IMR-90 (cell line): Measurements from ENCODE around the gene ACLY. TPM values are rescaled to one million over a fixed set of nuclear protein-coding genes. Genes with fewer than 3 reads are reported as not detected.

Experiments used
- ATAC-seq: fragments of 200-7000 bp; cut with Tn5 transposase; 2 replicates; pipeline ENCODE4 v1.9.1; 2020; ENCODE audit warnings: low read depth, mild to moderate bottlenecking, moderate library complexity
- BruUV-seq: library from RNA; stranded (reverse); fragments of 400-500 nt; replicated peaks from 2 replicates; lab custom pipeline; 2021; lab: Mats Ljungman, UMichigan
- CTCF ChIA-PET: fragments of 300-600 bp; formaldehyde crosslinking; extraction: SDS; loops from one replicate; lab custom pipeline; 2021; ENCODE audit warnings: antibody characterized with exemption; lab: Yijun Ruan, JAX
- POLR2A ChIA-PET: fragments of 300-600 bp; sonication (Branson Sonifier 250); formaldehyde crosslinking; loops from one replicate; lab custom pipeline; 2022; ENCODE audit warnings: antibody characterized with exemption; ENCODE audit not compliant: unreplicated experiment; lab: Charles Lee
- DNase-seq: peaks from one replicate; pipeline ENCODE4 v3.0.0; 2013
- H2AFZ ChIP-seq: replicated peaks from 2 replicates; pipeline ENCODE3; 2013; ENCODE audit warnings: low read length, mild to moderate bottlenecking; ENCODE audit not compliant: poor library complexity
- H2AK5ac ChIP-seq: 2 replicates; pipeline ENCODE4 v1.6.1; 2013; ENCODE audit warnings: low read depth, low read length, inconsistent platforms
- H2AK9ac ChIP-seq: replicated peaks from 2 replicates; pipeline ENCODE3; 2013; ENCODE audit warnings: mild to moderate bottlenecking, low read depth, low read length, moderate library complexity; ENCODE audit not compliant: poor library complexity
- H2BK120ac ChIP-seq: 2 replicates; pipeline ENCODE4 v1.6.1; 2013; ENCODE audit warnings: low read depth, low read length, inconsistent platforms
- H2BK15ac ChIP-seq: 3 replicates; pipeline ENCODE4 v1.6.1; 2013; ENCODE audit warnings: low read depth, low read length, inconsistent platforms
- H2BK20ac ChIP-seq: 2 replicates; pipeline ENCODE4 v1.6.1; 2013; ENCODE audit warnings: low read depth, mild to moderate bottlenecking, inconsistent platforms, low read length, moderate library complexity
- H2BK5ac ChIP-seq: 2 replicates; pipeline ENCODE4 v1.6.1; 2013; ENCODE audit warnings: mild to moderate bottlenecking, low read depth, low read length, inconsistent platforms; ENCODE audit not compliant: poor library complexity, severe bottlenecking
- H3K14ac ChIP-seq: replicated peaks from 2 replicates; pipeline ENCODE4 v1.6.1; 2013; ENCODE audit warnings: low read depth, low read length, inconsistent platforms
- H3K18ac ChIP-seq: 2 replicates; pipeline ENCODE4 v1.6.1; 2013; ENCODE audit warnings: low read depth, low read length, control low read depth
- H3K23ac ChIP-seq: 2 replicates; pipeline ENCODE4 v1.6.1; 2013; ENCODE audit warnings: low read depth, low read length, inconsistent platforms
- H3K27ac ChIP-seq: 2 replicates; pipeline ENCODE4 v1.5.1; 2013; ENCODE audit warnings: mild to moderate bottlenecking, control low read depth, low read length; ENCODE audit not compliant: insufficient read depth
- H3K27me3 ChIP-seq: 2 replicates; pipeline ENCODE4 v1.6.1; 2013; ENCODE audit warnings: low read length; ENCODE audit not compliant: control insufficient read depth, insufficient read depth
- H3K36me3 ChIP-seq: 2 replicates; pipeline ENCODE4 v1.6.1; 2013; ENCODE audit warnings: low read length, mixed read lengths; ENCODE audit not compliant: control insufficient read depth, insufficient read depth
- H3K4ac ChIP-seq: 2 replicates; pipeline ENCODE4 v1.6.1; 2013; ENCODE audit warnings: low read depth, low read length, inconsistent platforms
- H3K4me1 ChIP-seq: 2 replicates; pipeline ENCODE4 v1.6.1; 2013; ENCODE audit warnings: low read length, mixed read lengths; ENCODE audit not compliant: control insufficient read depth, insufficient read depth
- H3K4me2 ChIP-seq: 2 replicates; pipeline ENCODE4 v1.6.1; 2013; ENCODE audit warnings: low read depth, mild to moderate bottlenecking, control low read depth, low read length, moderate library complexity
- H3K4me3 ChIP-seq: 2 replicates; pipeline ENCODE4 v1.5.1; 2013; ENCODE audit warnings: low read depth, mild to moderate bottlenecking, control low read depth, low read length, moderate library complexity; ENCODE audit not compliant: insufficient read depth
- H3K56ac ChIP-seq: 2 replicates; pipeline ENCODE4 v1.6.1; 2013; ENCODE audit warnings: low read length, inconsistent platforms; ENCODE audit not compliant: insufficient read depth; ENCODE audit errors: extremely low read depth
- H3K79me1 ChIP-seq, 2 experiments: 2 replicates each; pipeline ENCODE4 v1.6.1; 2013; ENCODE audit warnings: low read length in 2 of 2, inconsistent platforms in 1 of 2, low read depth in 1 of 2
- H3K9ac ChIP-seq: 2 replicates; pipeline ENCODE4 v1.6.1; 2013; ENCODE audit warnings: low read depth, low read length, control low read depth
- H3K9me1 ChIP-seq: 2 replicates; pipeline ENCODE4 v1.6.1; 2013; ENCODE audit warnings: low read length, inconsistent platforms; ENCODE audit not compliant: insufficient read depth
- H3K9me3 ChIP-seq: 2 replicates; pipeline ENCODE4 v1.6.1; 2013; ENCODE audit warnings: low read length; ENCODE audit not compliant: control insufficient read depth, insufficient read depth
- H4K20me1 ChIP-seq: 2 replicates; pipeline ENCODE4 v1.6.1; 2013; ENCODE audit warnings: low read length, inconsistent platforms; ENCODE audit not compliant: insufficient read depth
- H4K5ac ChIP-seq: 2 replicates; pipeline ENCODE4 v1.6.1; 2013; ENCODE audit warnings: mild to moderate bottlenecking, low read depth, low read length, control low read depth
- H4K8ac ChIP-seq, 2 experiments: 2 replicates each; pipeline ENCODE4 v1.6.1; 2013; ENCODE audit warnings: low read depth in 2 of 2, low read length in 2 of 2, control low read depth in 1 of 2, inconsistent platforms in 1 of 2
- H4K91ac ChIP-seq: 2 replicates; pipeline ENCODE4 v1.6.1; 2013; ENCODE audit warnings: low read depth, low read length, inconsistent platforms; ENCODE audit not compliant: insufficient read depth
- BHLHE40 ChIP-seq: fragments of 150-350 bp; IDR thresholded peaks from 2 replicates; pipeline ENCODE4 v1.6.1; 2016; ENCODE audit warnings: mild to moderate bottlenecking, low read depth, low read length
- ELK1 ChIP-seq: fragments of 150-350 bp; IDR thresholded peaks from 2 replicates; pipeline ENCODE4 v1.6.1; 2016; ENCODE audit warnings: low read depth, mild to moderate bottlenecking, low read length, moderate library complexity, borderline replicate concordance
- RCOR1 ChIP-seq: IDR thresholded peaks from 2 replicates; pipeline ENCODE4 v1.6.1; 2012; ENCODE audit warnings: mild to moderate bottlenecking, low read length, improper control_type of control experiment; ENCODE audit not compliant: insufficient replicate concordance
- RFX5 ChIP-seq: IDR thresholded peaks from 2 replicates; pipeline ENCODE4 v1.8.0; 2012; ENCODE audit warnings: low read depth, mild to moderate bottlenecking, low read length, moderate library complexity
- WGBS, 2 experiments: methylation state at CpG; one replicate each; pipeline versions ENCODE4 v1.1.5 to v1.1.7; 2013; ENCODE audit warnings: missing lambda C conversion rate in 2 of 2; ENCODE audit not compliant: insufficient read length in 1 of 2; ENCODE audit errors: extremely low coverage in 2 of 2; 5-methylcytosine and 5-hydroxymethylcytosine counted together
- dilution Hi-C: fragments of 300-500 bp; cut with HindIII; formaldehyde crosslinking; loops from one replicate; pipeline ENCODE4 v1.14.3; 2018; ENCODE audit warnings: low sequenced_read_pairs; ENCODE audit not compliant: unreplicated experiment
- in situ Hi-C: fragments of 300-500 bp; cut with MboI; formaldehyde crosslinking; loops from 3 replicates; pipeline ENCODE4 v1.14.3; 2019; ENCODE audit warnings: low sequenced_read_pairs, inconsistent platforms, mixed read lengths
- intact Hi-C: fragments of 100-400 bp; cut with micrococcal nuclease; formaldehyde crosslinking; loops from 2 replicates; pipeline ENCODE4 v1.10.0; 2022
- polyA plus RNA-seq, 3 experiments: library from polyadenylated mRNA; depleted of rRNA; stranded (reverse); fragments of >200 nt; gene quantifications; 2 replicates each; pipeline ENCODE4 v1.2.3, GENCODE V29; 2012; ENCODE audit warnings: low replicate concordance in 1 of 3
- total RNA-seq: library from RNA; depleted of rRNA; stranded (reverse); fragments of >200 nt; gene quantifications from 2 replicates; pipeline ENCODE4 v1.2.3, GENCODE V29; 2012
- TF ChIP-seq, protein P1 (sequence below): fragments of 150-350 bp; IDR thresholded peaks from 2 replicates; pipeline ENCODE4 v1.6.1; 2017; ENCODE audit warnings: mild to moderate bottlenecking, antibody characterized with exemption, low read length, low read depth
- TF ChIP-seq, protein P2 (sequence below): conservative IDR thresholded peaks from 2 replicates; pipeline ENCODE4 v1.5.1; 2012; ENCODE audit warnings: mild to moderate bottlenecking, low read depth, low read length, improper control_type of control experiment

Gene ACLY
- total and polyA plus RNA-seq, 2 of the 4 experiments (the other 2 are of a cell fraction) = 167 to 230 TPM

GRCh38 chr17:41835214-41835799, 83.4 kb downstream of the ACLY start:
- BruUV-seq = TSS peak; percentile 61
- CTCF ChIA-PET = no interaction called here
- Histone ChIP-seq H2BK5ac (no peak overlapping the region), H3K9me3 (no peaks in the 10 kb centered on the region), H3K4me3 (peak overlapping the region; percentile 96), H3K36me3 (peaks cover 11% of the 10 kb centered on the region), H3K4me1 (peaks cover 10% of the 10 kb centered on the region), H2AK5ac (0 out of 2 replicates have a peak overlapping the region, but pooled peaks have one; percentile 29), H3K4ac (peak overlapping the region; percentile 67; the same call in 1 of the 2 replicates), H3K4me2 (peak overlapping the region; percentile 86), H4K20me1 (peaks cover 4% of the 10 kb centered on the region; the same call in 1 of the 2 replicates), H2AFZ (peak overlapping the region; percentile 86), H3K23ac (peak overlapping the region; percentile 66), H3K56ac (no peak overlapping the region), H3K27ac (peak overlapping the region; percentile 64; the same call in 1 of the 2 replicates), H2BK120ac (no peak overlapping the region), H4K91ac (no peak overlapping the region; the same call in 1 of the 2 replicates), H3K9ac (peak overlapping the region; percentile 87), H2BK15ac (no peak overlapping the region), H3K9me1 (peaks cover 12% of the 10 kb centered on the region), H4K8ac (peak overlapping the region; percentile 56 to 86; a peak in 2 of 4 replicates), H3K27me3 (no peaks in the 10 kb centered on the region), H3K79me1 (peaks cover 7 to 19% of the 10 kb centered on the region in 2 experiments; a peak in 2 of 4 replicates), H2BK20ac (no peak overlapping the region), H3K14ac (peak overlapping the region; percentile 5), H2AK9ac (peak overlapping the region; percentile 56), H4K5ac (no peak overlapping the region), H3K18ac (no peak overlapping the region)
- dilution Hi-C loops = no loop called here
- no CpG with 5 or more reads among the region's 13 CpGs for WGBS, 2 experiments
- intact Hi-C loops = no loop called here
- peak; percentile 42 for ATAC-seq
- DNase-seq = no peak
- POLR2A ChIA-PET = no interaction called here
- TF ChIP-seq BHLHE40 = no peak
- TF ChIP-seq, protein P1, sequence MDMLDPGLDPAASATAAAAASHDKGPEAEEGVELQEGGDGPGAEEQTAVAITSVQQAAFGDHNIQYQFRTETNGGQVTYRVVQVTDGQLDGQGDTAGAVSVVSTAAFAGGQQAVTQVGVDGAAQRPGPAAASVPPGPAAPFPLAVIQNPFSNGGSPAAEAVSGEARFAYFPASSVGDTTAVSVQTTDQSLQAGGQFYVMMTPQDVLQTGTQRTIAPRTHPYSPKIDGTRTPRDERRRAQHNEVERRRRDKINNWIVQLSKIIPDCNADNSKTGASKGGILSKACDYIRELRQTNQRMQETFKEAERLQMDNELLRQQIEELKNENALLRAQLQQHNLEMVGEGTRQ = no peak
- no peak for TF ChIP-seq RCOR1
- no peak for TF ChIP-seq RFX5
- no peak for TF ChIP-seq ELK1
- TF ChIP-seq, protein P2, sequence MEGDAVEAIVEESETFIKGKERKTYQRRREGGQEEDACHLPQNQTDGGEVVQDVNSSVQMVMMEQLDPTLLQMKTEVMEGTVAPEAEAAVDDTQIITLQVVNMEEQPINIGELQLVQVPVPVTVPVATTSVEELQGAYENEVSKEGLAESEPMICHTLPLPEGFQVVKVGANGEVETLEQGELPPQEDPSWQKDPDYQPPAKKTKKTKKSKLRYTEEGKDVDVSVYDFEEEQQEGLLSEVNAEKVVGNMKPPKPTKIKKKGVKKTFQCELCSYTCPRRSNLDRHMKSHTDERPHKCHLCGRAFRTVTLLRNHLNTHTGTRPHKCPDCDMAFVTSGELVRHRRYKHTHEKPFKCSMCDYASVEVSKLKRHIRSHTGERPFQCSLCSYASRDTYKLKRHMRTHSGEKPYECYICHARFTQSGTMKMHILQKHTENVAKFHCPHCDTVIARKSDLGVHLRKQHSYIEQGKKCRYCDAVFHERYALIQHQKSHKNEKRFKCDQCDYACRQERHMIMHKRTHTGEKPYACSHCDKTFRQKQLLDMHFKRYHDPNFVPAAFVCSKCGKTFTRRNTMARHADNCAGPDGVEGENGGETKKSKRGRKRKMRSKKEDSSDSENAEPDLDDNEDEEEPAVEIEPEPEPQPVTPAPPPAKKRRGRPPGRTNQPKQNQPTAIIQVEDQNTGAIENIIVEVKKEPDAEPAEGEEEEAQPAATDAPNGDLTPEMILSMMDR = no peak
- in situ Hi-C loops = no loop called here
